Astrocyte (in vitro differentiated cells and primary cell): Measurements from ENCODE around the gene OR6S1. TPM values are rescaled to one million over a fixed set of nuclear protein-coding genes. Genes with fewer than 3 reads are reported as not detected.

Experiments used
- DNase-seq: peaks from one replicate; pipeline ENCODE4 v3.0.0-alpha.2; 2010; ENCODE audit warnings: low read depth
- FAIRE-seq: peaks from 2 replicates; lab custom pipeline; 2011; peaks lifted over from hg19 to GRCh38; lab: Jason Lieb, UNC
- H2AFZ ChIP-seq: 2 replicates; pipeline ENCODE4 v1.6.0; 2012; ENCODE audit warnings: low read depth, low read length, inconsistent platforms
- H3K27ac ChIP-seq: 2 replicates; pipeline ENCODE4 v1.5.1; 2011; ENCODE audit warnings: low read depth, low read length, inconsistent platforms
- H3K27me3 ChIP-seq: 2 replicates; pipeline ENCODE4 v1.6.0; 2011; ENCODE audit warnings: low read length, inconsistent platforms; ENCODE audit not compliant: insufficient read depth
- H3K36me3 ChIP-seq: 2 replicates; pipeline ENCODE4 v1.5.1; 2011; ENCODE audit warnings: low read length, inconsistent platforms; ENCODE audit not compliant: insufficient read depth
- H3K4me1 ChIP-seq: 2 replicates; pipeline ENCODE4 v1.5.1; 2011; ENCODE audit warnings: low read length, inconsistent platforms; ENCODE audit not compliant: insufficient read depth
- H3K4me2 ChIP-seq: 2 replicates; pipeline ENCODE4 v1.6.0; 2012; ENCODE audit warnings: low read length, inconsistent platforms
- H3K4me3 ChIP-seq: 2 replicates; pipeline ENCODE4 v1.5.1; 2011; ENCODE audit warnings: low read depth, mild to moderate bottlenecking, low read length, inconsistent platforms; ENCODE audit not compliant: insufficient read depth
- H3K79me2 ChIP-seq: 2 replicates; pipeline ENCODE4 v1.6.0; 2012; ENCODE audit warnings: mild to moderate bottlenecking, low read length, inconsistent platforms; ENCODE audit not compliant: insufficient read depth
- H3K9ac ChIP-seq: 2 replicates; pipeline ENCODE4 v1.6.0; 2012; ENCODE audit warnings: mild to moderate bottlenecking, low read length, inconsistent platforms
- H3K9me3 ChIP-seq: 2 replicates; pipeline ENCODE4 v1.5.1; 2012; ENCODE audit warnings: low read depth, mild to moderate bottlenecking, low read length, inconsistent platforms; ENCODE audit not compliant: insufficient read depth
- H4K20me1 ChIP-seq: 2 replicates; pipeline ENCODE4 v1.6.0; 2012; ENCODE audit warnings: low read length, inconsistent platforms; ENCODE audit not compliant: insufficient read depth
- H3K27ac Mint-ChIP-seq: one replicate; pipeline ENCODE4 v1.8.0; 2021; ENCODE audit warnings: mild to moderate bottlenecking, mixed read lengths; ENCODE audit not compliant: unreplicated experiment
- H3K27me3 Mint-ChIP-seq: one replicate; pipeline ENCODE4 v1.8.0; 2021; ENCODE audit warnings: low read depth, mixed read lengths; ENCODE audit not compliant: unreplicated experiment
- H3K36me3 Mint-ChIP-seq: one replicate; pipeline ENCODE4 v1.8.0; 2021; ENCODE audit warnings: low read depth, mixed read lengths; ENCODE audit not compliant: unreplicated experiment
- H3K4me1 Mint-ChIP-seq: one replicate; pipeline ENCODE4 v1.8.0; 2021; ENCODE audit warnings: low read depth, mixed read lengths; ENCODE audit not compliant: unreplicated experiment
- H3K4me3 Mint-ChIP-seq: one replicate; pipeline ENCODE4 v1.8.0; 2021; ENCODE audit warnings: mild to moderate bottlenecking, moderate library complexity, mixed read lengths; ENCODE audit not compliant: unreplicated experiment
- H3K9me3 Mint-ChIP-seq: one replicate; pipeline ENCODE4 v1.8.0; 2021; ENCODE audit warnings: mild to moderate bottlenecking, mixed read lengths; ENCODE audit not compliant: unreplicated experiment
- CTCF ChIP-seq: IDR thresholded peaks from 2 replicates; pipeline ENCODE4 v1.5.1; 2011; ENCODE audit warnings: low read depth, mild to moderate bottlenecking, inconsistent platforms, low read length, moderate library complexity; ENCODE audit not compliant: insufficient read depth
- EZH2 ChIP-seq: IDR thresholded peaks from 2 replicates; pipeline ENCODE4 v1.6.1; 2012; ENCODE audit warnings: mild to moderate bottlenecking, low read length, inconsistent platforms; ENCODE audit not compliant: insufficient read depth
- total RNA-seq: library from RNA; stranded (reverse); gene quantifications from 2 replicates; pipeline ENCODE4 v1.2.1, GENCODE V29; 2021

Gene OR6S1
- total RNA-seq, 1 donor from 2014 or later, result not detected

GRCh38 chr14:20618271-20618749 is 23.2 kb downstream of the OR6S1 start:
- Histone ChIP-seq H4K20me1 (no peaks in the 10 kb centered on the region), H3K36me3 (no peaks in the 10 kb centered on the region), H3K4me3 (no peak overlapping the region), H3K27ac (no peak overlapping the region), H3K4me1 (no peaks in the 10 kb centered on the region), H3K4me2 (no peak overlapping the region), H2AFZ (no peak overlapping the region), H3K27me3 (peaks cover 2% of the 10 kb centered on the region), H3K9ac (no peak overlapping the region), H3K9me3 (no peaks in the 10 kb centered on the region), H3K79me2 (no peaks in the 10 kb centered on the region)
- no peaks in the 10 kb centered on the region for H3K9me3 Mint-ChIP-seq
- no peak for DNase-seq
- H3K36me3 Mint-ChIP-seq, result no peaks in the 10 kb centered on the region
- peaks cover 2% of the 10 kb centered on the region for H3K27me3 Mint-ChIP-seq
- FAIRE-seq, result no peak
- no peak overlapping the region for H3K27ac Mint-ChIP-seq
- TF ChIP-seq EZH2, result no peak
- no peak for TF ChIP-seq CTCF
- H3K4me1 Mint-ChIP-seq, result no peaks in the 10 kb centered on the region
- no peak overlapping the region for H3K4me3 Mint-ChIP-seq

GRCh38 chr14:20617138-20618003 is 24.1 kb downstream of the OR6S1 start:
- no peaks in the 10 kb centered on the region for H3K36me3 ChIP-seq
- Mint-ChIP-seq H3K27me3 (peaks cover 2% of the 10 kb centered on the region), H3K9me3 (no peaks in the 10 kb centered on the region), H3K36me3 (no peaks in the 10 kb centered on the region), H3K4me1 (no peaks in the 10 kb centered on the region), H3K27ac (no peak overlapping the region), H3K4me3 (no peak overlapping the region)
- H4K20me1 ChIP-seq, result peaks cover 6% of the 10 kb centered on the region
- H2AFZ ChIP-seq, result no peak overlapping the region
- no peak for TF ChIP-seq CTCF
- TF ChIP-seq EZH2, result no peak
- no peaks in the 10 kb centered on the region for H3K79me2 ChIP-seq
- H3K9me3 ChIP-seq, result no peaks in the 10 kb centered on the region
- no peaks in the 10 kb centered on the region for H3K27me3 ChIP-seq
- no peak overlapping the region for H3K27ac ChIP-seq
- H3K9ac ChIP-seq, result no peak overlapping the region
- H3K4me2 ChIP-seq, result no peak overlapping the region
- DNase-seq (no peak), FAIRE-seq (no peak)
- no peak overlapping the region for H3K4me3 ChIP-seq
- H3K4me1 ChIP-seq, result no peaks in the 10 kb centered on the region

- DNase-seq (no peak), FAIRE-seq (no peak)
- no peaks in the 10 kb centered on the region for H3K27me3 Mint-ChIP-seq
- H3K4me3 Mint-ChIP-seq, result no peak overlapping the region
- no peak overlapping the region for H3K27ac Mint-ChIP-seq
- H3K79me2 ChIP-seq, result no peaks in the 10 kb centered on the region
- TF ChIP-seq CTCF (no peak), EZH2 (no peak)
- no peaks in the 10 kb centered on the region for H3K4me1 Mint-ChIP-seq
- no peaks in the 10 kb centered on the region for H3K36me3 Mint-ChIP-seq
- no peaks in the 10 kb centered on the region for H3K27me3 ChIP-seq
- no peaks in the 10 kb centered on the region for H3K9me3 Mint-ChIP-seq
- peaks cover 6% of the 10 kb centered on the region for H4K20me1 ChIP-seq
- H3K4me3 ChIP-seq, result no peak overlapping the region
- H3K9me3 ChIP-seq, result no peaks in the 10 kb centered on the region
- H3K9ac ChIP-seq, result no peak overlapping the region
- no peak overlapping the region for H3K27ac ChIP-seq
- H2AFZ ChIP-seq, result no peak overlapping the region
- H3K4me1 ChIP-seq, result no peaks in the 10 kb centered on the region
- no peak overlapping the region for H3K4me2 ChIP-seq
- H3K36me3 ChIP-seq, result no peaks in the 10 kb centered on the region
Observed at GRCh38 chr14:20615996-20616395, 25.5 kb downstream of the OR6S1 start.
